ENCODE data around the gene RHOG.

The RHOG gene

GRCh38 chr11:3840870-3841425, at the start of gene RHOG:
TSS of gene RHOG (minus strand) at chr11:3840959. CDS start at chr11:3828138, 12,821 bp downstream.
- DNase-seq (ENCODE audit: low read depth, low spot score): peak; percentile 83
- peak within 1 kb of the TSS; percentile 81 for H3K4me3 ChIP-seq (ENCODE audit: low read depth, low read length)
- no peak for TF ChIP-seq CTCF (IDR thresholded peaks at IDR 0.05; ENCODE audit: low read depth, low read length)
- in situ Hi-C loops (cut with HindIII; ENCODE audit: low sequenced_read_pairs): no loop called here

GRCh38 chr11:3890014-3890413, 49.3 kb upstream of the RHOG start:
- no peak overlapping the region for H3K4me3 ChIP-seq (ENCODE audit: low read depth, low read length)
- no peak for TF ChIP-seq CTCF (IDR thresholded peaks at IDR 0.05; ENCODE audit: low read depth, low read length)
- in situ Hi-C loops (cut with HindIII; ENCODE audit: low sequenced_read_pairs): no loop called here
- DNase-seq (ENCODE audit: low read depth, low spot score): no peak

- in situ Hi-C loops (cut with HindIII; ENCODE audit: low sequenced_read_pairs): no loop called here
- DNase-seq (ENCODE audit: low read depth, low spot score): no peak
- no peak overlapping the region for H3K4me3 ChIP-seq (ENCODE audit: low read depth, low read length)
- no peak for TF ChIP-seq CTCF (IDR thresholded peaks at IDR 0.05; ENCODE audit: low read depth, low read length)
These were observed 48.1 kb upstream of the RHOG start for GRCh38 chr11:3888876-3889275.

- in situ Hi-C loops (cut with HindIII; ENCODE audit: low sequenced_read_pairs): no loop called here
- no peak for DNase-seq (ENCODE audit: low read depth, low spot score)
- H3K4me3 ChIP-seq (ENCODE audit: low read depth, low read length): no peak overlapping the region
- no peak for TF ChIP-seq CTCF (IDR thresholded peaks at IDR 0.05; ENCODE audit: low read depth, low read length)
These were observed 46.2 kb upstream of the RHOG start for GRCh38 chr11:3886985-3887384.

- DNase-seq (ENCODE audit: low read depth, low spot score): no peak
- no peak overlapping the region for H3K4me3 ChIP-seq (ENCODE audit: low read depth, low read length)
- no peak for TF ChIP-seq CTCF (IDR thresholded peaks at IDR 0.05; ENCODE audit: low read depth, low read length)
- in situ Hi-C loops (cut with HindIII; ENCODE audit: low sequenced_read_pairs): no loop called here
These were observed 45.1 kb upstream of the RHOG start for GRCh38 chr11:3885855-3886254.

- no peak for DNase-seq (ENCODE audit: low read depth, low spot score)
- H3K4me3 ChIP-seq (ENCODE audit: low read depth, low read length): no peak overlapping the region
- no peak for TF ChIP-seq CTCF (IDR thresholded peaks at IDR 0.05; ENCODE audit: low read depth, low read length)
- in situ Hi-C loops (cut with HindIII; ENCODE audit: low sequenced_read_pairs): no loop called here
These were observed 41.9 kb upstream of the RHOG start for GRCh38 chr11:3882655-3883054.

GRCh38 chr11:3880724-3881123, 40.0 kb upstream of the RHOG start:
- peak; percentile 29 for DNase-seq (ENCODE audit: low read depth, low spot score)
- no peak for TF ChIP-seq CTCF (IDR thresholded peaks at IDR 0.05; ENCODE audit: low read depth, low read length)
- H3K4me3 ChIP-seq (ENCODE audit: low read depth, low read length): no peak overlapping the region
- in situ Hi-C loops (cut with HindIII; ENCODE audit: low sequenced_read_pairs): no loop called here

Measured in astrocyte of the spinal cord (primary cell).